ENCODE results near the gene SNAP23. TPM values are rescaled to one million over a fixed set of nuclear protein-coding genes. Genes with fewer than 3 reads are reported as not detected.

SNAP23 gene
- total RNA-seq, 4 donors from 2014 or later: 79.1 to 155 (median 84.2) TPM

DNA sequence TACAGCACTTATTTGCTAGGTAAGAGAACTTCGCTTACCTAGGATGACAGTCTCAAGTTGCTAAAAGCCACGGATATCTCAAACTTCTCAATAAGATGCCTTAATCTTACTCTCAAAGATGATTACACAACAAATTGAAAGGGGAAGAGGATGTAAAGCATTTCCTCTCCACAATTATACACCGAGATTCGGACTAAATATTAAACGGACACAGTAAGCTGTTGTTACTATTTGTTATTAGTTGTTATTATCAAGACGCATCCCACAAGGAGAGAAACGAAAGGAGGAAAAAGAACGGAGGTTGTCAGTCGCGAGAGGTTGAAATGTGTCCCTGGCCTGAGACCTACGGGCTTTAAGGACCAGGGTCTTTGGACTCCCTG, 5.2 kb upstream of the SNAP23 start:
- Histone ChIP-seq H3K9me3 (no peaks in the 10 kb centered on the region), H3K4me1 (peaks cover 0 to 5% of the 10 kb centered on the region in 2 donors), H3K27me3 (no peaks in the 10 kb centered on the region), H3K4me3 (peak overlapping the region; percentile 78 to 96), H3K27ac (peak overlapping the region; percentile 92 to 99), H3K36me3 (no peaks in the 10 kb centered on the region)
- no peak for TF ChIP-seq POLR2A (IDR thresholded peaks at IDR 0.05)
- DNase-seq: no peak
- intact Hi-C loops (cut with DNase I; ENCODE audit: low total_unique reads): no loop called here

DNA sequence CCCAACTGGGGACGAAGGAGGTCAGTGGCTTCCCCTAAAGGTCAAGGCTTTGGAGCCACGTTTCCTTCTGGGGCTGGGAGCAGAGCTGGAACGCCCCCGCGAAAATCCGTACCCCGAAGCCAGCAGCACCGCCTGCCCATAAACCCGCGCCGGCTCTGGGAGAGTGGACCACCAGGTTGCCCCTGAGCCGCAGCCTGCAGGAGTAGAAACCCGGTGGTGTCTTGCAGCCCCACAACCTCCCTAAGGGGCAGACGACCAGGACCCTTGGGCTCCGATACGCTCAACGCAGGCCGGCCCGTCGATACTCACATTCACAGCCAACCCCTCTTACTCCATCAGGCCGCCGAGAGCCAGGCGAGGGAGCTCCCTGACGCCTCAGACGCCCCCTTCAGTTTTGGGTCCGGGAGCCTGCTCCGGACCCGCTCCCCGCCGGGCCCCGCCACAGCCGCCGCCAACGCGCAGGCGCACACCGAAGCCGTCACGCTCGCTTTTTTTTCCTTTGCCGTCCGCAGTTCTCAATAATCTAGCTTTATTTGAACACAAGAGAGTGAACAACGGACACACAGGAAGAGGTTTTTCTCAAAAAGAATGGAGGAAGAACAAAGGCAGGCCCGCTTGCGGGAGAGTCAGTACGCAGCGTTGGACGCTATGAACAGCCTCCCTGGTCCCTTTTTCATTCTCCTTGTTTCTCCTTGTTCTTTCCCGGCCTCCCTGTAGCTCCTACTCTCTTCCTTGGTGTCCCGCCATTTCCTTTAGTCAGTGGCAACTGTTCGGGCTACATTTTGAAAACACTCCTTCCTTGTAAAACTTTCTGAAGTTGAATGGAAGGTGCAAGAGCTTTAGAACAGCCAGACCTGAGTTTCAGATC, 4.5 kb upstream of the SNAP23 start, which contains the start of gene ZNF106:
Gene ZNF106 (minus strand): TSS at position 471 of the 868 bp plus-strand sequence. CDS start 18,852 bp downstream, outside the sequence.
- H3K9me3 ChIP-seq: no peaks in the 10 kb centered on the region
- peak; percentile 88 to 91 for DNase-seq
- TF ChIP-seq POLR2A (IDR thresholded peaks at IDR 0.05): peak; percentile 91 to 92
- TF ChIP-seq, protein P1, sequence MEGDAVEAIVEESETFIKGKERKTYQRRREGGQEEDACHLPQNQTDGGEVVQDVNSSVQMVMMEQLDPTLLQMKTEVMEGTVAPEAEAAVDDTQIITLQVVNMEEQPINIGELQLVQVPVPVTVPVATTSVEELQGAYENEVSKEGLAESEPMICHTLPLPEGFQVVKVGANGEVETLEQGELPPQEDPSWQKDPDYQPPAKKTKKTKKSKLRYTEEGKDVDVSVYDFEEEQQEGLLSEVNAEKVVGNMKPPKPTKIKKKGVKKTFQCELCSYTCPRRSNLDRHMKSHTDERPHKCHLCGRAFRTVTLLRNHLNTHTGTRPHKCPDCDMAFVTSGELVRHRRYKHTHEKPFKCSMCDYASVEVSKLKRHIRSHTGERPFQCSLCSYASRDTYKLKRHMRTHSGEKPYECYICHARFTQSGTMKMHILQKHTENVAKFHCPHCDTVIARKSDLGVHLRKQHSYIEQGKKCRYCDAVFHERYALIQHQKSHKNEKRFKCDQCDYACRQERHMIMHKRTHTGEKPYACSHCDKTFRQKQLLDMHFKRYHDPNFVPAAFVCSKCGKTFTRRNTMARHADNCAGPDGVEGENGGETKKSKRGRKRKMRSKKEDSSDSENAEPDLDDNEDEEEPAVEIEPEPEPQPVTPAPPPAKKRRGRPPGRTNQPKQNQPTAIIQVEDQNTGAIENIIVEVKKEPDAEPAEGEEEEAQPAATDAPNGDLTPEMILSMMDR (IDR thresholded peaks at IDR 0.05): peak in 2 of 4 experiments; percentile 5 to 15
- H3K36me3 ChIP-seq: no peaks in the 10 kb centered on the region
- intact Hi-C loops (cut with DNase I; ENCODE audit: low total_unique reads): no loop called here
- peaks cover 0 to 5% of the 10 kb centered on the region in 2 donors for H3K4me1 ChIP-seq
- peak within 1 kb of the TSS; percentile 78 to 96 for H3K4me3 ChIP-seq
- H3K27ac ChIP-seq: peak within 1 kb of the TSS; percentile 92 to 99
- H3K27me3 ChIP-seq: no peaks in the 10 kb centered on the region

DNA sequence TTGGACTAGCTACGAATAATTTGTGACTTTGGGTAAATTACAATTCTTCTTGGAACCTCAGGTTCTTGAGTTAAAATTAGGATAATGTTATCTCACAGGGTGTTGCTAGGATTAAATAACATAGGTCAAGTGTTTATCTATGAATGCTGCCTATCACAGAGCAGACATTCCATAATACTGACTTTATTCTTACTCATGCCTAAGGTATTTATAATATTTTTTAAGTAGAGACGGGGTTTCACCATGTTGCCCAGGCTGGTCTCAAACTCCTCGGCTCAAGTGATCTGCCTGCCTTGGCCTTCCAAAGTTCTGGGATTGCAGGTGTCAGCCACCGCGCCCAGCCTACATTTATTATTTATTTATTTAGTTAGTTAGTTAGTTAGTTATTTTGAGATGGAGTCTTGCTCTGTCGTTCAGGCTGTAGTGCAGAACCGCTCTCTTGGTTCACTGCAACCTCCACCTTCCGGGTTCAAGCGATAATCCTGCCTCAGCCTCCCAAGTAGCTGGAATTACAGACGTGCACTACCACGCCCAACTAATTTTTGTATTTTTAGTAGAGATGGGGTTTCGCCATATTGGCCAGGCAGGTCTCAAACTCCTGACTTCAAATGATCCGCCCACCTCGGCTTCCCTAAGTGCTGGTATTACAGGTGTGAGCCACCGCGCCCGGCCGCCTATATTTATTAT, 3.8 kb upstream of the SNAP23 start:
- Histone ChIP-seq H3K36me3 (no peaks in the 10 kb centered on the region), H3K27ac (peak overlapping the region; percentile 92 to 99), H3K9me3 (no peaks in the 10 kb centered on the region), H3K27me3 (no peaks in the 10 kb centered on the region), H3K4me3 (peak overlapping the region; percentile 78 to 96), H3K4me1 (peaks cover 0 to 5% of the 10 kb centered on the region in 2 donors)
- no peak for TF ChIP-seq POLR2A (IDR thresholded peaks at IDR 0.05)
- TF ChIP-seq, protein P1 (IDR thresholded peaks at IDR 0.05): no peak
- DNase-seq: no peak
- intact Hi-C loops (cut with DNase I; ENCODE audit: low total_unique reads): no loop called here

DNA sequence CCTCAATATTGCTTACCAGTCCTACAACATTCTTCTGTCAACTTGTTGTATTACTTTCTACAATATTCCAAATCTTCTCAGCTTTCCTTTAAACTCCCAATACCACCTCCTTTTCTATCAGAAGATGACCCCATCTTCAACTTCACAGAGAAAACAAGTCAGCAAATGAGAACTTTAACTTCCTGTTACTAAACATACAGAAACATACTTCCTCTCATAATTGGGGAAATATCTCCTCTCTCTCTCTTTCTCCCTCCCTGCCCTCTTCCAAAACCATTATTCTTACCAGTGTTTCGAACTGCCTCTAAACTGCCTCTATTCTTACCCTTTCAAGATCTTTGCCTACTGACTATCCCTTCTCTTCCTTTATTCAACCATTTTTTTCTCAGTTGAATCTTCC, 1.8 kb upstream of the SNAP23 start:
- Histone ChIP-seq H3K9me3 (no peaks in the 10 kb centered on the region), H3K27ac (peak overlapping the region in 1 of 2 donors; percentile 99), H3K27me3 (no peaks in the 10 kb centered on the region), H3K4me1 (peaks cover 3 to 5% of the 10 kb centered on the region in 2 donors), H3K4me3 (no peak overlapping the region), H3K36me3 (no peaks in the 10 kb centered on the region)
- TF ChIP-seq, protein P1 (IDR thresholded peaks at IDR 0.05): no peak
- no peak for DNase-seq
- intact Hi-C loops (cut with DNase I; ENCODE audit: low total_unique reads): no loop called here

DNA sequence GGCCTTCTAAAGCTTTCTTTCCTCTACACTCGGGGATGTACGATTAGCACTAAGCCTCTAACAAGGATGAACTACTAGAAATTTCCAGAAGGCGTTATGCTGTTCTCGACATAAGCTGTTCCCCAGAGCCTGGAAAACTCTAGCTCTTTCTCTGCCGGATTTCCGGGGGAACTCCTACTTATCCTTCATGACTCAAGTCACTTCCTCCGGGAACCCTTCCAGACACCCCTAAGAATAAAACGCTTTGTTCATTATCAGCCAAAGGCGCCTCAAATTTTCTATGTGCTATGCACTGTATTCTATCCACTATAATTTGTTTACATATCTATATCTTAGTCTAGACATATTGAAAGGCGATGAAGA, 455 bp upstream of the SNAP23 start:
- Histone ChIP-seq H3K4me1 (peaks cover 10 to 13% of the 10 kb centered on the region in 2 donors), H3K27ac (peak overlapping the region; percentile 93 to 99), H3K4me3 (peak overlapping the region; percentile 59 to 88), H3K27me3 (no peaks in the 10 kb centered on the region), H3K36me3 (no peaks in the 10 kb centered on the region), H3K9me3 (no peaks in the 10 kb centered on the region)
- intact Hi-C loops (cut with DNase I; ENCODE audit: low total_unique reads): no loop called here
- TF ChIP-seq POLR2A (IDR thresholded peaks at IDR 0.05): peak in 1 of 2 donors; percentile 13
- TF ChIP-seq, protein P1 (IDR thresholded peaks at IDR 0.05): no peak
- DNase-seq: peak in 1 of 2 donors; percentile 70
